HCT116 (cell line): ENCODE results near the gene KIN.

Experiments used
- POLR2AphosphoS5 ChIP-seq: IDR thresholded peaks from 2 replicates; pipeline ENCODE4 v1.6.1; 2011; ENCODE audit warnings: mild to moderate bottlenecking, low read depth, low read length, moderate library complexity
- SIN3A ChIP-seq: IDR thresholded peaks from 2 replicates; pipeline ENCODE4 v1.6.1; 2012; ENCODE audit warnings: low read depth
- SRF ChIP-seq: IDR thresholded peaks from 2 replicates; pipeline ENCODE4 v1.6.1; 2012; ENCODE audit warnings: low read depth
- YY1 ChIP-seq: IDR thresholded peaks from 2 replicates; pipeline ENCODE4 v1.6.1; 2011; ENCODE audit warnings: low read length, low read depth, moderate library complexity, mild to moderate bottlenecking; ENCODE audit not compliant: insufficient replicate concordance; ENCODE audit errors: extremely low read depth
- TF ChIP-seq, protein P1 (sequence below), 3 experiments: fragments of 200-600 bp in 1 of 3; sonication (generic) in 1 of 3; IDR thresholded peaks in 2 of 3; conservative IDR thresholded peaks in 1 of 3; 2 replicates each; pipeline ENCODE4 v1.5.1; 2012 to 2017; ENCODE audit warnings: low read depth in 2 of 3, low read length in 2 of 3, antibody characterized with exemption in 1 of 3, borderline replicate concordance in 1 of 3, control low read depth in 1 of 3, mild to moderate bottlenecking in 1 of 3, mixed read lengths in 1 of 3, mixed run types in 1 of 3, moderate library complexity in 1 of 3; ENCODE audit not compliant: insufficient read depth in 1 of 3

DNA sequence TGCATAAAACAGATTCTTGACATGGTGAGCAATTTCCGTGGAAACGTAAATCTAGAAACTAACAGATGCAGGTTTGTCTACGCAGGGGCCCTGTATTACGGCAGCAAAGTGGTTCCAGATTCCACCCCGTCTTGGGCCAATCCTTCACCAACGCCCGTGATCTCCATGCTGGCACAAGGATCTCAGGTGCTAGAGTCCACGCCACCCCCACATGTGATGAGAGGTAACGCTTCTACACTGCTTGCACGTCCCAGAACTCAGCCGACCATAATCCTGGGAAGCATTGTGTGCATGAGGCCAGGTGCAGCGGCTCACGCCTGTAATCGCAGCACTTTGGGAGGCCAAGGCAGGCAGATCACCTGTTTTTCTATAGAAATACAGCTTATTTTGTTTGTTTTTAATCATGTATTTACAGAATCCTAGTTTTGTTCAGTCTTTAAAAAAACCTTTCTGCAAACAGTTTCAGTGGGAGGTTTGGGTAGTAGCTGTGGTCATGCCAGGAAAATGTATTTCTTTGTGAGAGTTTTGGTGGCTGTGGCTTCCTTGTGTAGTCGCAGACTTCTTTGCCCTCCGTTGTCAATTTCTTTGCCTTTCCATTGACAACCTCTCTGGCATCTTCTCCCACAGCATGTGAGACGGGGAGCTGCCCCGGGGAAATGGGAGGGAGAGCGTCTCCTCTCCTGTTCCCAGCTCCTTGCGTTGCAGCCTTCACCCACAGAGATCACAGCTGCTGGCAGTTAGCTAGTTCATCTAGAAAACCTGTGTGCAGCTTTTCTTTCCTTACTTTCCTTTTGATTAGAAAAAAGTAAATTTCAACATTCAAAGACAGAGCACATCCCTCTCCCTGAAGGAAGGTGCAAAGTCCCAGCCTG is 49.0 kb downstream of the KIN start:
- TF ChIP-seq, protein P1, sequence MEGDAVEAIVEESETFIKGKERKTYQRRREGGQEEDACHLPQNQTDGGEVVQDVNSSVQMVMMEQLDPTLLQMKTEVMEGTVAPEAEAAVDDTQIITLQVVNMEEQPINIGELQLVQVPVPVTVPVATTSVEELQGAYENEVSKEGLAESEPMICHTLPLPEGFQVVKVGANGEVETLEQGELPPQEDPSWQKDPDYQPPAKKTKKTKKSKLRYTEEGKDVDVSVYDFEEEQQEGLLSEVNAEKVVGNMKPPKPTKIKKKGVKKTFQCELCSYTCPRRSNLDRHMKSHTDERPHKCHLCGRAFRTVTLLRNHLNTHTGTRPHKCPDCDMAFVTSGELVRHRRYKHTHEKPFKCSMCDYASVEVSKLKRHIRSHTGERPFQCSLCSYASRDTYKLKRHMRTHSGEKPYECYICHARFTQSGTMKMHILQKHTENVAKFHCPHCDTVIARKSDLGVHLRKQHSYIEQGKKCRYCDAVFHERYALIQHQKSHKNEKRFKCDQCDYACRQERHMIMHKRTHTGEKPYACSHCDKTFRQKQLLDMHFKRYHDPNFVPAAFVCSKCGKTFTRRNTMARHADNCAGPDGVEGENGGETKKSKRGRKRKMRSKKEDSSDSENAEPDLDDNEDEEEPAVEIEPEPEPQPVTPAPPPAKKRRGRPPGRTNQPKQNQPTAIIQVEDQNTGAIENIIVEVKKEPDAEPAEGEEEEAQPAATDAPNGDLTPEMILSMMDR (IDR thresholded peaks at IDR 0.05 in 2 of 3, conservative IDR thresholded peaks at IDR 0.05 in 1 of 3; ENCODE audit: borderline replicate concordance in 1 of 3, insufficient read depth in 1 of 3, low read depth in 2 of 3, low read length in 2 of 3): no peak
- no peak for TF ChIP-seq SRF
- no peak for TF ChIP-seq SIN3A
- no peak for TF ChIP-seq YY1
- no peak for TF ChIP-seq POLR2AphosphoS5
